GM18499 (cell line): ENCODE measurements around the gene WLS.

Experiments used
- ATAC-seq: cut with Tn5 transposase; IDR thresholded peaks from one replicate; pipeline ENCODE4 v1.9.1; 2021; ENCODE audit warnings: moderate number of reproducible peaks; ENCODE audit not compliant: insufficient read depth, unreplicated experiment

Gene WLS

GRCh38 chr1:68143633-68144032, 88.7 kb downstream of the WLS start:
- ATAC-seq, result no peak

- no peak for ATAC-seq
These were observed 89.9 kb downstream of the WLS start for GRCh38 chr1:68142461-68142860.

- no peak for ATAC-seq
These were observed 90.3 kb downstream of the WLS start for GRCh38 chr1:68142036-68142435.

- no peak for ATAC-seq
These were observed 91.0 kb downstream of the WLS start for GRCh38 chr1:68141071-68142021.

GRCh38 chr1:68140536-68140935, 91.8 kb downstream of the WLS start:
- ATAC-seq, result no peak

GRCh38 chr1:68136187-68136586, 96.1 kb downstream of the WLS start:
- no peak for ATAC-seq

GRCh38 chr1:68132426-68133130, 99.7 kb downstream of the WLS start:
- ATAC-seq, result no peak

- no peak for ATAC-seq
These were observed 101.1 kb downstream of the WLS start for GRCh38 chr1:68131261-68131660.

- ATAC-seq, result no peak
These were observed 102.6 kb downstream of the WLS start for GRCh38 chr1:68129536-68130250.

GRCh38 chr1:68128820-68129219, 103.5 kb downstream of the WLS start:
- no peak for ATAC-seq

GRCh38 chr1:68128157-68128556, 104.2 kb downstream of the WLS start:
- no peak for ATAC-seq

- no peak for ATAC-seq
These were observed 110.8 kb downstream of the WLS start for GRCh38 chr1:68121536-68121935.

GRCh38 chr1:68120136-68120791, 112.1 kb downstream of the WLS start:
- peak; percentile 68 for ATAC-seq

GRCh38 chr1:68119445-68119844, 112.9 kb downstream of the WLS start:
- ATAC-seq, result no peak

GRCh38 chr1:68117416-68117815, 114.9 kb downstream of the WLS start:
- ATAC-seq, result no peak

GRCh38 chr1:68116643-68117235, 115.6 kb downstream of the WLS start:
- ATAC-seq, result no peak

GRCh38 chr1:68115308-68115707, 117.0 kb downstream of the WLS start:
- no peak for ATAC-seq

- ATAC-seq, result no peak
These were observed 118.4 kb downstream of the WLS start for GRCh38 chr1:68113966-68114365.

GRCh38 chr1:68112835-68113243, 119.5 kb downstream of the WLS start:
- ATAC-seq, result no peak
